Spinal cord (tissue), 10 donors: ENCODE measurements around the gene PAK2. TPM values are rescaled to one million over a fixed set of nuclear protein-coding genes. Genes with fewer than 3 reads are reported as not detected.
"Not testable (repeated sequence)": the region's sequence is repeated elsewhere in the genome, so short reads cannot be mapped to it uniquely, and the experiment has no call there.

Experiments
- DNase-seq, 6 donors: peaks; one replicate each; pipeline versions ENCODE4 v3.0.0 to v3.0.0-alpha.2; 2013 to 2015; ENCODE audit warnings: low spot score in 6 of 6, low read depth in 4 of 6
- H3K27ac ChIP-seq: one replicate; pipeline ENCODE4 v1.5.1; 2013; ENCODE audit warnings: low read depth, low read length, control low read depth
- H3K27me3 ChIP-seq: one replicate; pipeline ENCODE4 v1.6.1; 2013; ENCODE audit warnings: low read length; ENCODE audit not compliant: control insufficient read depth, insufficient read depth
- H3K36me3 ChIP-seq: one replicate; pipeline ENCODE4 v1.6.1; 2013; ENCODE audit warnings: low read length; ENCODE audit not compliant: control insufficient read depth, insufficient read depth
- H3K4me1 ChIP-seq: one replicate; pipeline ENCODE4 v1.6.1; 2013; ENCODE audit warnings: low read length; ENCODE audit not compliant: control insufficient read depth, insufficient read depth
- H3K4me3 ChIP-seq: one replicate; pipeline ENCODE4 v1.5.1; 2013; ENCODE audit warnings: low read depth, low read length, control low read depth
- H3K9me3 ChIP-seq: one replicate; pipeline ENCODE4 v1.6.1; 2013; ENCODE audit warnings: low read length; ENCODE audit not compliant: control insufficient read depth, insufficient read depth
- WGBS: methylation state at CpG from one replicate; pipeline ENCODE4 v1.1.5; 2013; ENCODE audit warnings: missing lambda C conversion rate; ENCODE audit not compliant: insufficient coverage; 5-methylcytosine and 5-hydroxymethylcytosine counted together
- polyA plus RNA-seq, 2 donors: library from polyadenylated mRNA; unstranded; fragments of 120-200 nt; gene quantifications; one replicate each; pipeline ENCODE4 v1.2.1, GENCODE V29; 2013; ENCODE audit not compliant: insufficient read length in 2 of 2
- total RNA-seq, 2 donors: library from RNA; depleted of rRNA in 1 of 2; stranded (reverse); fragments of 120-200 nt in 1 of 2; fragments of >200 nt in 1 of 2; gene quantifications; one replicate each; pipeline versions ENCODE4 v1.2.3 to v1.2.4, GENCODE V29; 2013 to 2014
- donor health status: healthy.

The PAK2 gene
- total and polyA plus RNA-seq, 4 donors: 36.9 to 82.5 (median 57.5) TPM

- H3K9me3 ChIP-seq, H3K27ac ChIP-seq, H3K27me3 ChIP-seq, H3K4me1 ChIP-seq, H3K4me3 ChIP-seq, DNase-seq: not testable (repeated sequence)
- WGBS: 100% methylated on average over 1 of the region's 3 CpGs
- H3K36me3 ChIP-seq: peaks cover 11% of the 10 kb centered on the region
Measured at GRCh38 chr3:196829651-196830050, 90.0 kb downstream of the PAK2 start.

- Histone ChIP-seq H3K4me3 (no peak overlapping the region), H3K36me3 (no peaks in the 10 kb centered on the region), H3K9me3 (no peaks in the 10 kb centered on the region), H3K4me1 (no peaks in the 10 kb centered on the region), H3K27ac (no peak overlapping the region), H3K27me3 (no peaks in the 10 kb centered on the region)
- WGBS: no CpG with 5 or more reads among the region's 8 CpGs
- peak in 1 of 6 donors; percentile 9 for DNase-seq
Measured at GRCh38 chr3:196835086-196835485, 95.4 kb downstream of the PAK2 start.

- H3K4me3 ChIP-seq, H3K4me1 ChIP-seq, DNase-seq, H3K27me3 ChIP-seq, H3K9me3 ChIP-seq, H3K27ac ChIP-seq, H3K36me3 ChIP-seq: not testable (repeated sequence)
- 100% methylated on average over 1 of the region's 1 CpG for WGBS
Measured at GRCh38 chr3:196836626-196837025, 97.0 kb downstream of the PAK2 start.

GRCh38 chr3:196837819-196838420, 98.3 kb downstream of the PAK2 start:
- WGBS: 69% methylated on average over 2 of the region's 3 CpGs
- Histone ChIP-seq H3K36me3 (no peaks in the 10 kb centered on the region), H3K9me3 (no peaks in the 10 kb centered on the region), H3K27ac (no peak overlapping the region), H3K4me1 (no peaks in the 10 kb centered on the region), H3K27me3 (no peaks in the 10 kb centered on the region), H3K4me3 (no peak overlapping the region)
- DNase-seq: peak in 2 of 6 donors; percentile 21 to 24

- H3K27me3 ChIP-seq, H3K27ac ChIP-seq, H3K4me3 ChIP-seq, H3K9me3 ChIP-seq, DNase-seq, H3K4me1 ChIP-seq, H3K36me3 ChIP-seq: not testable (repeated sequence)
- WGBS: no CpG with 5 or more reads among the region's 6 CpGs
Measured at GRCh38 chr3:196839351-196839750, 99.7 kb downstream of the PAK2 start.

- DNase-seq: peak in 2 of 6 donors; percentile 15 to 54
- 62% methylated on average over 7 of the region's 17 CpGs for WGBS
- Histone ChIP-seq H3K4me3 (no peak overlapping the region), H3K9me3 (no peaks in the 10 kb centered on the region), H3K36me3 (no peaks in the 10 kb centered on the region), H3K27me3 (no peaks in the 10 kb centered on the region), H3K4me1 (no peaks in the 10 kb centered on the region), H3K27ac (peak overlapping the region; percentile 25)
Measured at GRCh38 chr3:196842567-196843434, 103.1 kb downstream of the PAK2 start.

- no peaks in the 10 kb centered on the region for H3K36me3 ChIP-seq
- no peaks in the 10 kb centered on the region for H3K9me3 ChIP-seq
- no peak for DNase-seq
- H3K27me3 ChIP-seq: no peaks in the 10 kb centered on the region
- H3K27ac ChIP-seq: no peak overlapping the region
- H3K4me3 ChIP-seq: no peak overlapping the region
- WGBS: 89% methylated on average over 8 of the region's 9 CpGs
- H3K4me1 ChIP-seq: no peaks in the 10 kb centered on the region
Measured at GRCh38 chr3:196843435-196844110, 103.9 kb downstream of the PAK2 start.

GRCh38 chr3:196844235-196845219, 104.9 kb downstream of the PAK2 start:
- H3K36me3 ChIP-seq, DNase-seq, H3K4me3 ChIP-seq, H3K27ac ChIP-seq, H3K9me3 ChIP-seq, H3K4me1 ChIP-seq, H3K27me3 ChIP-seq: not testable (repeated sequence)
- 82% methylated on average over 10 of the region's 22 CpGs for WGBS

- H3K4me1 ChIP-seq, H3K9me3 ChIP-seq, H3K36me3 ChIP-seq, H3K27ac ChIP-seq, DNase-seq, H3K4me3 ChIP-seq, H3K27me3 ChIP-seq: not testable (repeated sequence)
- WGBS: 80% methylated on average over 2 of the region's 4 CpGs
Measured at GRCh38 chr3:196848375-196848774, 108.7 kb downstream of the PAK2 start.
